ENCODE results near the gene SCN4B.

The SCN4B gene

GRCh38 chr11:118152552-118153471, at the start of gene SCN4B:
TSS of gene SCN4B (minus strand) at chr11:118152823. CDS start at chr11:118152673, 150 bp downstream.
- TF ChIP-seq MAX (IDR thresholded peaks at IDR 0.05; ENCODE audit: low read depth, low read length) (no peak), CTCF (IDR thresholded peaks at IDR 0.05; ENCODE audit: low read depth, low read length) (no peak), MYC (IDR thresholded peaks at IDR 0.05; ENCODE audit: low read depth, low read length) (no peak)
- H3K4me3 ChIP-seq (ENCODE audit: low read depth, low read length) = no peak within 1 kb of the TSS
- peak; percentile 55 for DNase-seq (ENCODE audit: low read depth)

- no peak overlapping the region for H3K4me3 ChIP-seq (ENCODE audit: low read depth, low read length)
- no peak for DNase-seq (ENCODE audit: low read depth)
- TF ChIP-seq MYC (IDR thresholded peaks at IDR 0.05; ENCODE audit: low read depth, low read length) (no peak), MAX (IDR thresholded peaks at IDR 0.05; ENCODE audit: low read depth, low read length) (no peak), POLR2A (IDR thresholded peaks at IDR 0.05; ENCODE audit: extremely low read depth, insufficient read length) (no peak), CTCF (IDR thresholded peaks at IDR 0.05; ENCODE audit: low read depth, low read length) (no peak)
These were observed 49.3 kb upstream of the SCN4B start for GRCh38 chr11:118201966-118202365.

GRCh38 chr11:118200901-118201680, 48.5 kb upstream of the SCN4B start:
- TF ChIP-seq POLR2A (IDR thresholded peaks at IDR 0.05; ENCODE audit: extremely low read depth, insufficient read length) (no peak), CTCF (IDR thresholded peaks at IDR 0.05; ENCODE audit: low read depth, low read length) (no peak), MAX (IDR thresholded peaks at IDR 0.05; ENCODE audit: low read depth, low read length) (no peak), MYC (IDR thresholded peaks at IDR 0.05; ENCODE audit: low read depth, low read length) (no peak)
- no peak overlapping the region for H3K4me3 ChIP-seq (ENCODE audit: low read depth, low read length)
- no peak for DNase-seq (ENCODE audit: low read depth)

- TF ChIP-seq POLR2A (IDR thresholded peaks at IDR 0.05; ENCODE audit: extremely low read depth, insufficient read length) (no peak), MYC (IDR thresholded peaks at IDR 0.05; ENCODE audit: low read depth, low read length) (no peak), CTCF (IDR thresholded peaks at IDR 0.05; ENCODE audit: low read depth, low read length) (no peak), MAX (IDR thresholded peaks at IDR 0.05; ENCODE audit: low read depth, low read length) (no peak)
- DNase-seq (ENCODE audit: low read depth) = no peak
- no peak overlapping the region for H3K4me3 ChIP-seq (ENCODE audit: low read depth, low read length)
These were observed 47.9 kb upstream of the SCN4B start for GRCh38 chr11:118200497-118200896.

- no peak overlapping the region for H3K4me3 ChIP-seq (ENCODE audit: low read depth, low read length)
- no peak for DNase-seq (ENCODE audit: low read depth)
- TF ChIP-seq CTCF (IDR thresholded peaks at IDR 0.05; ENCODE audit: low read depth, low read length) (no peak), POLR2A (IDR thresholded peaks at IDR 0.05; ENCODE audit: extremely low read depth, insufficient read length) (no peak), MAX (IDR thresholded peaks at IDR 0.05; ENCODE audit: low read depth, low read length) (no peak), MYC (IDR thresholded peaks at IDR 0.05; ENCODE audit: low read depth, low read length) (no peak)
These were observed 46.5 kb upstream of the SCN4B start for GRCh38 chr11:118199135-118199534.
